PC-3 (cell line): ENCODE measurements around the gene RPS27L. TPM values are rescaled to one million over a fixed set of nuclear protein-coding genes. Genes with fewer than 3 reads are reported as not detected.

Source experiments
- ATAC-seq: fragments of 200-7000 bp; cut with Tn5 transposase; 2 replicates; pipeline ENCODE4 v1.9.1; 2020; ENCODE audit warnings: mild to moderate bottlenecking, moderate library complexity
- BruUV-seq: library from RNA; stranded (reverse); fragments of 400-500 nt; replicated peaks from 2 replicates; lab custom pipeline; 2021; lab: Mats Ljungman, UMichigan
- CTCF ChIA-PET: fragments of 300-600 bp; sonication (Branson Sonifier 250); formaldehyde crosslinking; loops from one replicate; lab custom pipeline; 2022; ENCODE audit warnings: antibody characterized with exemption; lab: Charles Lee
- POLR2A ChIA-PET: fragments of 300-600 bp; sonication (Branson Sonifier 250); formaldehyde crosslinking; loops from one replicate; lab custom pipeline; 2022; ENCODE audit warnings: antibody characterized with exemption; ENCODE audit not compliant: unreplicated experiment; lab: Charles Lee
- DNase-seq: peaks from one replicate; pipeline ENCODE4 v3.0.0-alpha.2; 2015
- H2AFZ ChIP-seq: fragments of 300-600 bp; sonication (generic); 2 replicates; pipeline ENCODE4 v1.6.0; 2016; ENCODE audit warnings: antibody characterized with exemption, low read length
- H3F3A ChIP-seq: fragments of 300-600 bp; sonication (generic); one replicate; pipeline ENCODE4 v1.6.0; 2017; ENCODE audit warnings: antibody characterized with exemption, low read length, control low read depth, mild to moderate bottlenecking; ENCODE audit not compliant: unreplicated experiment
- H3K27ac ChIP-seq: fragments of 300-600 bp; sonication (generic); 2 replicates; pipeline ENCODE4 v1.5.1; 2016; ENCODE audit warnings: mild to moderate bottlenecking, low read length
- H3K27me3 ChIP-seq: fragments of 300-600 bp; sonication (generic); 2 replicates; pipeline ENCODE4 v1.6.1; 2016; ENCODE audit warnings: low read length, mixed read lengths
- H3K36me3 ChIP-seq: fragments of 300-600 bp; sonication (generic); 2 replicates; pipeline ENCODE4 v1.6.1; 2016; ENCODE audit warnings: low read depth, mixed run types, low read length, mixed read lengths
- H3K4me1 ChIP-seq: fragments of 300-600 bp; sonication (generic); 2 replicates; pipeline ENCODE4 v1.5.1; 2016; ENCODE audit warnings: low read length; ENCODE audit not compliant: insufficient read depth
- H3K4me2 ChIP-seq: fragments of 300-600 bp; sonication (generic); 2 replicates; pipeline ENCODE4 v1.6.0; 2016; ENCODE audit warnings: low read length
- H3K4me3 ChIP-seq: fragments of 300-600 bp; sonication (generic); 2 replicates; pipeline ENCODE4 v1.5.1; 2016; ENCODE audit warnings: mild to moderate bottlenecking, low read length, mixed read lengths
- H3K79me2 ChIP-seq: fragments of 300-600 bp; sonication (generic); 2 replicates; pipeline ENCODE4 v1.6.1; 2017; ENCODE audit warnings: low read length, mixed read lengths
- H3K9ac ChIP-seq: fragments of 300-600 bp; sonication (generic); 2 replicates; pipeline ENCODE4 v1.6.0; 2016; ENCODE audit warnings: mild to moderate bottlenecking, low read length
- H3K9me2 ChIP-seq: fragments of 300-600 bp; sonication (generic); replicated peaks from 2 replicates; pipeline ENCODE4 v1.6.1; 2016; ENCODE audit warnings: mixed run types, low read length, mixed read lengths
- H3K9me3 ChIP-seq: fragments of 300-600 bp; sonication (generic); 2 replicates; pipeline ENCODE4 v1.6.1; 2016; ENCODE audit warnings: low read length, mixed read lengths
- H4K20me1 ChIP-seq: fragments of 300-600 bp; sonication (generic); 2 replicates; pipeline ENCODE4 v1.6.1; 2016; ENCODE audit warnings: low read length, mixed read lengths
- CTCF ChIP-seq: fragments of 300-600 bp; sonication (generic); conservative IDR thresholded peaks from 2 replicates; pipeline ENCODE4 v1.5.1; 2017; ENCODE audit warnings: antibody characterized with exemption, low read depth, mild to moderate bottlenecking, low read length
- EZH2 ChIP-seq: fragments of 300-600 bp; sonication (generic); IDR thresholded peaks from one replicate; pipeline ENCODE4 v1.6.1; 2017; ENCODE audit warnings: antibody characterized with exemption, mild to moderate bottlenecking, low read length; ENCODE audit not compliant: unreplicated experiment
- EZH2phosphoT487 ChIP-seq: fragments of 300-600 bp; sonication (generic); IDR thresholded peaks from 2 replicates; pipeline ENCODE4 v1.6.1; 2018; ENCODE audit warnings: mild to moderate bottlenecking, antibody characterized with exemption, low read length, borderline replicate concordance
- intact Hi-C: fragments of 100-400 bp; cut with micrococcal nuclease; formaldehyde crosslinking; loops from 2 replicates; pipeline ENCODE4 v1.9.0; 2023
- total RNA-seq: library from RNA; depleted of rRNA; stranded (reverse); fragments of >200 nt; gene quantifications from 2 replicates; pipeline ENCODE4 v1.2.3, GENCODE V29; 2014

The RPS27L gene
- total RNA-seq, 1 experiment from 2014 or later = 48.5 TPM

- TSS peak; percentile 22 for BruUV-seq
- no peak overlapping the region for H2AFZ ChIP-seq
- intact Hi-C loops = loop anchor here (5.0 to 10.0 kb wide), 2 partner anchors 34 to 66 kb away; partner anchors contain the start of genes LACTB and RPS27L
- TF ChIP-seq EZH2phosphoT487 (no peak), CTCF (no peak), EZH2 (no peak)
- H3F3A ChIP-seq = no peaks in the 10 kb centered on the region
- no peaks in the 10 kb centered on the region for H3K27me3 ChIP-seq
- H3K9me3 ChIP-seq = no peaks in the 10 kb centered on the region
- ChIA-PET POLR2A (no interaction called here), CTCF (no interaction called here)
- no peaks in the 10 kb centered on the region for H4K20me1 ChIP-seq
- H3K4me2 ChIP-seq = peak overlapping the region; percentile 95
- no peak overlapping the region for H3K9ac ChIP-seq
- H3K9me2 ChIP-seq = no peaks in the 10 kb centered on the region
- no peaks in the 10 kb centered on the region for H3K36me3 ChIP-seq
- H3K27ac ChIP-seq = no peak overlapping the region
- no peak for DNase-seq
- peaks cover 57% of the 10 kb centered on the region for H3K79me2 ChIP-seq
- ATAC-seq = no peak
- peaks cover 36% of the 10 kb centered on the region for H3K4me1 ChIP-seq
- H3K4me3 ChIP-seq = peak overlapping the region; percentile 89
Measured at GRCh38 chr15:63190769-63191649, 33.7 kb upstream of the RPS27L start.

- Histone ChIP-seq H3K9me3 (no peaks in the 10 kb centered on the region), H3K4me2 (peak overlapping the region; percentile 95), H3K27ac (no peak overlapping the region), H4K20me1 (no peaks in the 10 kb centered on the region), H3K27me3 (no peaks in the 10 kb centered on the region), H3K36me3 (no peaks in the 10 kb centered on the region), H2AFZ (peak overlapping the region; percentile 97), H3K9me2 (no peaks in the 10 kb centered on the region), H3K9ac (peak overlapping the region; percentile 68), H3K79me2 (peaks cover 50% of the 10 kb centered on the region), H3F3A (no peaks in the 10 kb centered on the region), H3K4me3 (peak overlapping the region; percentile 89), H3K4me1 (peaks cover 39% of the 10 kb centered on the region)
- BruUV-seq = no TSS peak
- ATAC-seq = no peak
- CTCF ChIA-PET = no interaction called here
- TF ChIP-seq CTCF (no peak), EZH2 (no peak), EZH2phosphoT487 (no peak)
- DNase-seq = no peak
- POLR2A ChIA-PET = no interaction called here
- intact Hi-C loops = loop anchor here (1.0 to 10.0 kb wide), 3 partner anchors 33 to 87 kb away; partner anchors contain the start of genes APH1B, LACTB and RPS27L
Measured at GRCh38 chr15:63189941-63190768, 32.9 kb upstream of the RPS27L start.
